Measurements from ENCODE around the gene RAD51B. TPM values are rescaled to one million over a fixed set of nuclear protein-coding genes. Genes with fewer than 3 reads are reported as not detected.
"Not testable (repeated sequence)": the region's sequence is repeated elsewhere in the genome, so short reads cannot be mapped to it uniquely, and the experiment has no call there.

Gene RAD51B
- total RNA-seq, 4 donors from 2014 or later: 6.2 to 39.9 (median 12.9) TPM

GRCh38 chr14:68182492-68182891 lies 362.9 kb downstream of the RAD51B start:
- H3K27me3 ChIP-seq: no peaks in the 10 kb centered on the region
- no peak for DNase-seq
- TF ChIP-seq POLR2A (IDR thresholded peaks at IDR 0.05) (no peak), CTCF (IDR thresholded peaks at IDR 0.05) (no peak)
- no peak overlapping the region for H3K4me3 ChIP-seq
- peaks cover 5 to 44% (median 17%) of the 10 kb centered on the region in 3 donors for H3K4me1 ChIP-seq
- no peak overlapping the region for H3K27ac ChIP-seq
- no peaks in the 10 kb centered on the region for H3K36me3 ChIP-seq
- WGBS, 2 donors: 65 to 73% methylated on average over 5 of the region's 5 CpGs
- intact Hi-C loops (cut with DNase I): no loop called here
- H3K9me3 ChIP-seq: no peaks in the 10 kb centered on the region

- DNase-seq; H3K9me3 ChIP-seq; H3K27me3 ChIP-seq; H3K36me3 ChIP-seq; intact Hi-C loops (cut with DNase I); H3K27ac ChIP-seq; H3K4me3 ChIP-seq: not testable (repeated sequence)
- H3K4me1 ChIP-seq: peaks cover 4 to 22% (median 8%) of the 10 kb centered on the region in 3 donors
- 94 to 97% methylated on average over 5 of the region's 5 CpGs for WGBS, 2 donors
Observed at GRCh38 chr14:68186500-68187276, 367.1 kb downstream of the RAD51B start.

- Histone ChIP-seq H3K27ac (no peak overlapping the region), H3K36me3 (no peaks in the 10 kb centered on the region), H3K4me3 (no peak overlapping the region), H3K27me3 (no peaks in the 10 kb centered on the region), H3K4me1 (peaks cover 3 to 18% (median 4%) of the 10 kb centered on the region in 3 donors), H3K9me3 (no peaks in the 10 kb centered on the region)
- WGBS, 2 donors: 94 to 96% methylated on average over 1 of the region's 1 CpG
- intact Hi-C loops (cut with DNase I): no loop called here
- DNase-seq: no peak
- no peak for TF ChIP-seq POLR2A (IDR thresholded peaks at IDR 0.05)
- TF ChIP-seq CTCF (IDR thresholded peaks at IDR 0.05): no peak
Observed at GRCh38 chr14:68188174-68188573, 368.6 kb downstream of the RAD51B start.

GRCh38 chr14:68190032-68190431 lies 370.5 kb downstream of the RAD51B start:
- Histone ChIP-seq H3K4me3 (no peak overlapping the region), H3K36me3 (no peaks in the 10 kb centered on the region), H3K4me1 (peaks cover 3 to 28% (median 4%) of the 10 kb centered on the region in 3 donors), H3K9me3 (no peaks in the 10 kb centered on the region), H3K27ac (no peak overlapping the region), H3K27me3 (no peaks in the 10 kb centered on the region)
- WGBS, 2 donors: 89 to 97% methylated on average over 1 of the region's 1 CpG
- TF ChIP-seq CTCF (IDR thresholded peaks at IDR 0.05) (no peak), POLR2A (IDR thresholded peaks at IDR 0.05) (no peak)
- no peak for DNase-seq
- intact Hi-C loops (cut with DNase I): no loop called here

GRCh38 chr14:68191567-68192321 lies 372.2 kb downstream of the RAD51B start:
- no peaks in the 10 kb centered on the region for H3K36me3 ChIP-seq
- no peaks in the 10 kb centered on the region for H3K27me3 ChIP-seq
- intact Hi-C loops (cut with DNase I): no loop called here
- no peaks in the 10 kb centered on the region for H3K9me3 ChIP-seq
- DNase-seq: no peak
- no peak overlapping the region for H3K4me3 ChIP-seq
- TF ChIP-seq CTCF (IDR thresholded peaks at IDR 0.05) (no peak), POLR2A (IDR thresholded peaks at IDR 0.05) (no peak)
- peaks cover 3 to 34% (median 4%) of the 10 kb centered on the region in 3 donors for H3K4me1 ChIP-seq
- H3K27ac ChIP-seq: peak overlapping the region in 3 of 4 donors; percentile 30 to 76 (median 72)
